Muscle of leg (tissue), 11 donors: Measurements from ENCODE around the gene CYLC2. TPM values are rescaled to one million over a fixed set of nuclear protein-coding genes. Genes with fewer than 3 reads are reported as not detected.

Experiments used
- DNase-seq: peaks from one replicate; pipeline ENCODE4 v3.0.0; 2013
- H3K27ac ChIP-seq: one replicate; pipeline ENCODE4 v1.5.1; 2013; ENCODE audit warnings: mild to moderate bottlenecking, low read length, control low read depth
- H3K27me3 ChIP-seq: one replicate; pipeline ENCODE4 v1.6.1; 2013; ENCODE audit warnings: low read length; ENCODE audit not compliant: control insufficient read depth, insufficient read depth
- H3K36me3 ChIP-seq: one replicate; pipeline ENCODE4 v1.6.1; 2013; ENCODE audit warnings: low read length; ENCODE audit not compliant: control insufficient read depth, insufficient read depth
- H3K4me1 ChIP-seq: one replicate; pipeline ENCODE4 v1.6.1; 2013; ENCODE audit warnings: low read length; ENCODE audit not compliant: control insufficient read depth, insufficient read depth
- H3K4me3 ChIP-seq: one replicate; pipeline ENCODE4 v1.5.1; 2013; ENCODE audit warnings: low read length, control low read depth
- H3K9me3 ChIP-seq: replicated peaks from 2 replicates; pipeline ENCODE4 v1.6.1; 2013; ENCODE audit warnings: low read depth, low read length; ENCODE audit not compliant: control insufficient read depth
- WGBS: methylation state at CpG from one replicate; pipeline ENCODE4 v1.1.5; 2013; ENCODE audit warnings: missing lambda C conversion rate; ENCODE audit not compliant: insufficient coverage; 5-methylcytosine and 5-hydroxymethylcytosine counted together
- polyA plus RNA-seq, 8 donors: library from polyadenylated mRNA; unstranded; fragments of 120-200 nt; gene quantifications; one replicate each; pipeline versions ENCODE4 v1.2.1 to v1.2.3, GENCODE V29; 2013; ENCODE audit warnings: inconsistent platforms in 1 of 8, low replicate concordance in 1 of 8; ENCODE audit not compliant: insufficient read length in 8 of 8, insufficient read depth in 1 of 8
- total RNA-seq: library from RNA; stranded (reverse); fragments of 120-200 nt; gene quantifications from one replicate; pipeline ENCODE4 v1.2.4, GENCODE V29; 2013

Gene CYLC2
- total and polyA plus RNA-seq, 9 donors = not detected

- no peaks in the 10 kb centered on the region for H3K36me3 ChIP-seq
- H3K4me3 ChIP-seq = no peak overlapping the region
- no peak overlapping the region for H3K27ac ChIP-seq
- H3K27me3 ChIP-seq = no peaks in the 10 kb centered on the region
- no CpG with 5 or more reads among the region's 3 CpGs for WGBS
- no peaks in the 10 kb centered on the region for H3K4me1 ChIP-seq
- DNase-seq = no peak
- no peaks in the 10 kb centered on the region for H3K9me3 ChIP-seq
Measured at GRCh38 chr9:103014242-103014641, 19.1 kb downstream of the CYLC2 start.

DNA sequence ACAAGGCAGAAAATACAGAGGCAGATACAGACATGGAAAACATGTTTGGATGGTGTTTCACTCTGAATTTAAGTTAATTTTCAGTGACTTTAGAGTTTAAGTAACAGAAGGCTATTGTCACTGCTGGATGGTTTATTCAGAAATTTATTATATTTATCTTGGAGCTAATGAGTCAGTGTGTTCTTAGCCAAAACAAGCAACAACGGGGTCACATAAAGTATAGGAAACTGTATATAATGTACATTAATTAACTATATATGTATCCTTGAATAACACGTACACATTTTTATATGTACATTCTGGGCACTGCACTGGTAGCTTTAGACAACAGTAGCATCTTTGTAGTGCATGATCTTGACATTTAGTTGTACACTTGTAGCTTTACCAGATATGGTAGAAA, 30.7 kb downstream of the CYLC2 start:
- no peaks in the 10 kb centered on the region for H3K27me3 ChIP-seq
- H3K27ac ChIP-seq = no peak overlapping the region
- DNase-seq = no peak
- peaks cover 6% of the 10 kb centered on the region for H3K9me3 ChIP-seq
- WGBS = no CpG with 5 or more reads among the region's 2 CpGs
- no peaks in the 10 kb centered on the region for H3K4me1 ChIP-seq
- H3K36me3 ChIP-seq = no peaks in the 10 kb centered on the region
- no peak overlapping the region for H3K4me3 ChIP-seq

DNA sequence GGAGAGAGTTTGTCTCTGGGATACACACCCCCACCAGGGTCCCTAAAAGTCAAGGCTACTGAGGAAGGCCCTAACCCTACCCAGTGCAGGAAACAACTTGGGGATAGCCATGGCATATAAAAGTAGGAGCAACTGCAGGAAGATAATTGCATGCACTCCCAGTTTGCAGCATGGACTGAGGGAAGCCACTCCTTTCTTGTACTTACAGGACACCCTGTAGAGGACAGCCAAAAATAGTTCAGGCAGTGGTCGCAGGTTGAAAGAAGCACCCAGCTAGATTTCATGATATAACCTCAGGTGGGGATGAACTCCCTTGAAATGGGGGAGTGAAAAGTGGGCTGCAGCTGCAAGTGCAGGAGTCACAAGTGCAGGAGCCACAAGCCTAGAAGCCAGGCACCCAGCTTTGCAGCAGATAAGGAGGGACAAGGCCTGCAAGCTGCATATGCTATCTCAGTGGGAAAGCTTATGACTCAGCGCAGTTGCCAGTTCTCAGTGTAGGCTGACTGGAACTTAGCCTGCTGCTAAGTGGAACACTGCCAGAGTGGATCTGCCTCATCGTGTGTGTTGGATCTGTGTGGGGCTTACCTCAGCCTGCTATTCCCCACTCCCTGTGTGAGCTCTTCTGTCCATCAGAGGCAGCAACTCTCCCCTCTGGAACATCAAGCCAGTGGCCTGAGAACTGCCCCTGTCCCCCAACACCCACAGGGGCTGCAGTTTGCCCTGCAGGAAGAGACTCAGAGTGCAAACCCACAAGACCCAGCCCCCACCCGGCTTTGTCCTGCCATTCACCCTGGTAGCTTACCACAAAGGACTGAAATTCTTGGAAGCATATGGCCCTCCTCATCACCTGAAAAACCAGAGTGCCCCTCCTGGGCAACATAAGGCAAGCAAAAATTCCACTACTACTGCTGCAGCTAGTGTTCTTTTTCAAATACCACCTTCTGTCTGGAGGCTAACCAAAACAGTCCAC, 42.7 kb downstream of the CYLC2 start:
- 83% methylated on average over 3 of the region's 4 CpGs for WGBS

GRCh38 chr9:103041961-103042360, 46.8 kb downstream of the CYLC2 start:
- no CpG with 5 or more reads among the region's 3 CpGs for WGBS
- H3K9me3 ChIP-seq = no peaks in the 10 kb centered on the region

More for the DNA sequence above, 42.7 kb downstream of the CYLC2 start:
- Histone ChIP-seq H3K9me3 (no peaks in the 10 kb centered on the region), H3K27me3 (no peaks in the 10 kb centered on the region), H3K4me3 (no peak overlapping the region), H3K4me1 (no peaks in the 10 kb centered on the region), H3K27ac (no peak overlapping the region), H3K36me3 (no peaks in the 10 kb centered on the region)
- DNase-seq = no peak

More at GRCh38 chr9:103041961-103042360, 46.8 kb downstream of the CYLC2 start:
- no peak for DNase-seq
- no peaks in the 10 kb centered on the region for H3K4me1 ChIP-seq
- H3K4me3 ChIP-seq = no peak overlapping the region
- no peaks in the 10 kb centered on the region for H3K36me3 ChIP-seq
- no peak overlapping the region for H3K27ac ChIP-seq
- H3K27me3 ChIP-seq = no peaks in the 10 kb centered on the region
